Mesenchymal stem cell (in vitro differentiated cells and primary cell): ENCODE results near the gene CORO2B.

Experiments used
- DNase-seq: peaks from one replicate; pipeline ENCODE4 v3.0.0-alpha.2; 2013
- H2AFZ ChIP-seq: one replicate; pipeline ENCODE4 v1.6.1; 2013; ENCODE audit warnings: low read depth, mild to moderate bottlenecking, control low read depth, inconsistent platforms, low read length, moderate library complexity
- H2AK5ac ChIP-seq: 2 replicates; pipeline ENCODE4 v1.6.1; 2013; ENCODE audit warnings: low read length, moderate library complexity, mild to moderate bottlenecking, inconsistent platforms; ENCODE audit not compliant: severe bottlenecking
- H2BK120ac ChIP-seq: one replicate; pipeline ENCODE4 v1.6.1; 2013; ENCODE audit warnings: low read depth, mild to moderate bottlenecking, inconsistent platforms, low read length, moderate library complexity
- H2BK12ac ChIP-seq, 2 experiments: one replicate each; pipeline ENCODE4 v1.6.1; 2013; ENCODE audit warnings: inconsistent platforms in 2 of 2, low read length in 2 of 2, mild to moderate bottlenecking in 2 of 2, moderate library complexity in 2 of 2, control low read depth in 1 of 2
- H2BK15ac ChIP-seq: one replicate; pipeline ENCODE4 v1.6.1; 2013; ENCODE audit warnings: mild to moderate bottlenecking, low read depth, inconsistent platforms; ENCODE audit not compliant: poor library complexity, severe bottlenecking
- H2BK5ac ChIP-seq: 2 replicates; pipeline ENCODE4 v1.6.1; 2013; ENCODE audit warnings: low read depth, mild to moderate bottlenecking, low read length, control low read depth, inconsistent platforms; ENCODE audit not compliant: poor library complexity, severe bottlenecking
- H3K14ac ChIP-seq, 2 experiments: one replicate each; pipeline ENCODE4 v1.6.1; 2013; ENCODE audit warnings: inconsistent platforms in 2 of 2, low read length in 2 of 2, control low read depth in 1 of 2, mild to moderate bottlenecking in 1 of 2, moderate library complexity in 1 of 2
- H3K18ac ChIP-seq, 2 experiments: one replicate each; pipeline ENCODE4 v1.6.1; 2013; ENCODE audit warnings: inconsistent platforms in 2 of 2, low read length in 2 of 2, control low read depth in 1 of 2, low read depth in 1 of 2, mild to moderate bottlenecking in 1 of 2
- H3K23ac ChIP-seq, 2 experiments: one replicate each; pipeline ENCODE4 v1.6.1; 2013; ENCODE audit warnings: inconsistent platforms in 2 of 2, low read length in 2 of 2, mild to moderate bottlenecking in 2 of 2, moderate library complexity in 2 of 2, control low read depth in 1 of 2
- H3K27ac ChIP-seq: 2 replicates; pipeline ENCODE4 v1.5.1; 2013; ENCODE audit warnings: mild to moderate bottlenecking, moderate library complexity, low read length, control low read depth, inconsistent platforms; ENCODE audit not compliant: poor library complexity, severe bottlenecking
- H3K27me3 ChIP-seq, 2 experiments: 2 replicates each; pipeline versions ENCODE4 v1.6.1 to v1.7.0; 2013; ENCODE audit warnings: low read length in 2 of 2, mild to moderate bottlenecking in 2 of 2, moderate library complexity in 2 of 2, control low read depth in 1 of 2, inconsistent platforms in 1 of 2; ENCODE audit not compliant: control insufficient read depth in 1 of 2, insufficient read depth in 1 of 2
- H3K36me3 ChIP-seq, 2 experiments: 2 replicates each; pipeline versions ENCODE4 v1.6.1 to v1.7.0; 2013; ENCODE audit warnings: low read length in 2 of 2, control low read depth in 1 of 2, inconsistent platforms in 1 of 2, low read depth in 1 of 2, mild to moderate bottlenecking in 1 of 2; ENCODE audit not compliant: insufficient read depth in 2 of 2, control insufficient read depth in 1 of 2
- H3K4ac ChIP-seq, 2 experiments: one replicate each; pipeline ENCODE4 v1.6.1; 2013; ENCODE audit warnings: inconsistent platforms in 2 of 2, low read length in 2 of 2, mild to moderate bottlenecking in 2 of 2, moderate library complexity in 2 of 2, control low read depth in 1 of 2, low read depth in 1 of 2
- H3K4me1 ChIP-seq: 2 replicates; pipeline ENCODE4 v1.6.1; 2013; ENCODE audit warnings: low read depth, low read length, control low read depth; ENCODE audit not compliant: control insufficient read depth, insufficient read depth
- H3K4me2 ChIP-seq: 2 replicates; pipeline ENCODE4 v1.6.1; 2013; ENCODE audit warnings: low read length, mild to moderate bottlenecking, inconsistent platforms; ENCODE audit not compliant: poor library complexity, severe bottlenecking
- H3K4me3 ChIP-seq, 2 experiments: 2 replicates each; pipeline versions ENCODE4 v1.5.1 to v1.7.0; 2013; ENCODE audit warnings: low read length in 2 of 2, mild to moderate bottlenecking in 2 of 2, control low read depth in 1 of 2, low read depth in 1 of 2; ENCODE audit not compliant: insufficient read depth in 1 of 2
- H3K79me1 ChIP-seq: replicated peaks from 2 replicates; pipeline ENCODE4 v1.6.1; 2013; ENCODE audit warnings: mild to moderate bottlenecking, control low read depth, low read length, inconsistent platforms; ENCODE audit not compliant: poor library complexity, severe bottlenecking
- H3K9ac ChIP-seq: 2 replicates; pipeline ENCODE4 v1.7.0; 2013; ENCODE audit warnings: mild to moderate bottlenecking, low read length, moderate library complexity
- H3K9me3 ChIP-seq: 2 replicates; pipeline ENCODE4 v1.7.0; 2013; ENCODE audit warnings: mild to moderate bottlenecking, low read length; ENCODE audit not compliant: control insufficient read depth
- H4K8ac ChIP-seq: one replicate; pipeline ENCODE4 v1.6.1; 2013; ENCODE audit warnings: inconsistent platforms, mild to moderate bottlenecking, low read length, moderate library complexity
- H4K91ac ChIP-seq: one replicate; pipeline ENCODE4 v1.6.1; 2013; ENCODE audit warnings: mild to moderate bottlenecking, low read length, inconsistent platforms
- WGBS: methylation state at CpG from one replicate; pipeline ENCODE4 v1.1.7; 2013; ENCODE audit warnings: mixed read lengths; 5-methylcytosine and 5-hydroxymethylcytosine counted together

CORO2B gene

DNA sequence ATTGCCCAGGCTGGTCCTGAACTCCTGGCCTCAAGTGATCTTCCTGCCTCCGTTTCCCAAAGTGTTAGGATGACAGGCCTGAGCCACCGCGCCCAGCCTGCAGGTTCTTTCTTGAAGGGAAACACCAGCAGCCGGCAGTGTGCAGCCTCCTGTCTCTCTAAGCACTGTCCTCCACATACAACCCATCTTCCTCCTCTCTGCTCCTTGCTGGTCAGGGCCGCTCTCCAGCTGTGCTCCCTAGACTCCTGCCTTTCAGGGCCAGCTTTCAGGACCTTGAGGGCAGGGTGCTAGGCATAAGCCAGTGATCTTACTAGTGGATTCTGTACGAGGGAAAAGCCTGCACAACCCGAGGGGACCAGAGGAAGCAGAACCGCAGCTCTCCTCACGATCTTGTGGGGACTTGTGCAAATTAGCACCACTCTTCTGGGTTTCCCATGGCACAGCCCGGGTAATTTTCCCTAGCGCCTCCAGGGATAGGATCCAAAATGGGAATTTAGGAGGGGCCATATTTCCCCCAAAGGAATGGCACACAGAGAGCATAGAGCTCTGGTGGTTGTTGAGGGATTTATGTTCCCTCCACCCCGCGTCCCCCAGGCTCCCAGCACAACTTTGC, 18.2 kb upstream of the CORO2B start:
- Histone ChIP-seq H3K9ac (no peak overlapping the region), H3K18ac (no peak overlapping the region), H2BK12ac (no peak overlapping the region), H2BK120ac (no peak overlapping the region), H3K4ac (no peak overlapping the region), H3K14ac (no peak overlapping the region), H2AFZ (no peak overlapping the region), H3K79me1 (no peaks in the 10 kb centered on the region), H2BK5ac (no peak overlapping the region), H4K8ac (no peak overlapping the region), H2BK15ac (no peak overlapping the region), H3K4me2 (no peak overlapping the region), H2AK5ac (no peak overlapping the region), H3K36me3 (no peaks in the 10 kb centered on the region), H3K23ac (no peak overlapping the region), H3K4me3 (no peak overlapping the region), H3K27me3 (peaks cover 0 to 8% of the 10 kb centered on the region in 2 experiments), H3K27ac (no peak overlapping the region), H4K91ac (no peak overlapping the region), H3K9me3 (no peaks in the 10 kb centered on the region), H3K4me1 (peaks cover 24% of the 10 kb centered on the region)
- DNase-seq = no peak
- WGBS = 80% methylated on average over 11 of the region's 13 CpGs

DNA sequence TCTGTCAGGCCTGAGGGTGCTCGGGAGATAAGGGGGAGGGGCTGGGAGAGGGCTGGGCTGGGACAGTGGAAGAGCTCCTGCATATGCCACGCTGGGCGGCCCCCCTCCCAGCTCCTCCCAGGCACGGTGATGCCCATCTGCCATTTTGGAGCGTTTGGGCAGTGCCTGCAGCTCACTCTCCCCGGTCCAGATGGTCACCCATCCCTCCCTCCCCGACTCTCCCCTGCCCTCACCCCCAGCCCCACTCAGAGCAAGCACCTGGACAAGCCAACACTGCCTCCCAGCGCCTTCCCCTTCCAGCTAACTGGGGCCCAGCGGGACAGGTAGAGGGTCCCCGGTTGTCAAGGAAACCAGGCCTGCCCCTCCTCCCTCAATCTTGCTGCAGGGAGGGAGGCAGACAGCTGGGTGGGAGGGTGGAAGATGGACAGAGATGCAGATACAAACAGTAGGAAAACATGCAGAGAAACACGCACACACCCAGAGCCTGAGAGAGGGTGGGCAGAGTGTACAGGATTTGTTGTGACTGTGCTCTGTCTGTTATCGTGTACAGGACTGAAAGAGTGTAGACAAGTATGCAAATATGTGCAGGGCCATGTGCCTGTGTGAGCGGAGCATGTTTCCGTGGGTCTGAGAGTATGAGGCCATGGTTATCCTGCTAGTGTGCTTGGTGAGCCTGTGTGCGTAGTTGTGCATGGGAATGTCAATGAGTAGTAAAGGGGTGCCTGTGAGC, 17.5 kb upstream of the CORO2B start:
- WGBS = 74% methylated on average over 14 of the region's 15 CpGs
- H2BK15ac ChIP-seq = no peak overlapping the region
- peaks cover 0 to 4% of the 10 kb centered on the region in 2 experiments for H3K27me3 ChIP-seq

DNA sequence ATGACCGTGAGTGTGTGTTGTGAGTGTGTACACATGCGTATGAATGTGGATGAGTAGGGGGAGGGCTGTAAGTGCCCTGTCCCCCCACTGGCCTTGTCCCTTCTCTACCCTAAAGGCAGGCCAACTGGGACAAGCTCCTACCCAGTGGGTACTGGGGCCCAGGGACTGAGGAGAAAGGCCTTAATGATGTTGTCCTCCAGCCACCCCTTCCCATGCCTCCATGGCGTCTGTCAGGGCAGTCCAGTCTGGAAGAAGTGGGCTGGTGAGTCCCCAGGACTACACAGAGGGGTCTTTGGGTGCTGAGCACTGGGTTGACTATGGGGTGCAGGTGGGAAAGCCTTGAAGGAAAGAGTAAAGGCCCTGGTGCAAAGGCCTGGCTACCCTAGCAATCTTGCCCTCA, 16.9 kb upstream of the CORO2B start:
- Histone ChIP-seq H2BK5ac (no peak overlapping the region), H2BK12ac (peak overlapping the region in 1 of 2 experiments; percentile 0), H2AK5ac (peak overlapping the region; percentile 36), H3K79me1 (no peaks in the 10 kb centered on the region), H3K14ac (no peak overlapping the region), H2BK120ac (no peak overlapping the region), H3K4me2 (no peak overlapping the region), H4K91ac (no peak overlapping the region), H3K4ac (no peak overlapping the region), H3K9ac (no peak overlapping the region), H4K8ac (peak overlapping the region; percentile 19), H3K9me3 (no peaks in the 10 kb centered on the region), H3K4me3 (no peak overlapping the region), H3K18ac (no peak overlapping the region), H3K23ac (no peak overlapping the region), H3K4me1 (peaks cover 27% of the 10 kb centered on the region), H3K36me3 (no peaks in the 10 kb centered on the region), H3K27me3 (no peaks in the 10 kb centered on the region), H3K27ac (no peak overlapping the region), H2AFZ (no peak overlapping the region), H2BK15ac (no peak overlapping the region)
- no peak for DNase-seq
- 42% methylated on average over 2 of the region's 3 CpGs for WGBS

More for the DNA sequence above, 17.5 kb upstream of the CORO2B start:
- no peak overlapping the region for H2AK5ac ChIP-seq
- no peak overlapping the region for H3K18ac ChIP-seq
- no peak overlapping the region for H2BK5ac ChIP-seq
- peak overlapping the region; percentile 19 for H4K8ac ChIP-seq
- peak overlapping the region in 1 of 2 experiments; percentile 0 for H2BK12ac ChIP-seq
- DNase-seq = no peak
- H3K4me3 ChIP-seq = no peak overlapping the region
- H3K27ac ChIP-seq = no peak overlapping the region
- no peak overlapping the region for H3K14ac ChIP-seq
- no peak overlapping the region for H3K4me2 ChIP-seq
- H3K36me3 ChIP-seq = no peaks in the 10 kb centered on the region
- H4K91ac ChIP-seq = no peak overlapping the region
- H3K79me1 ChIP-seq = no peaks in the 10 kb centered on the region
- no peak overlapping the region for H2AFZ ChIP-seq
- H3K4me1 ChIP-seq = peaks cover 27% of the 10 kb centered on the region
- H3K9ac ChIP-seq = no peak overlapping the region
- no peak overlapping the region for H3K23ac ChIP-seq
- H3K4ac ChIP-seq = no peak overlapping the region
- H3K9me3 ChIP-seq = no peaks in the 10 kb centered on the region
- H2BK120ac ChIP-seq = no peak overlapping the region

GRCh38 chr15:68564173-68564572, 14.6 kb upstream of the CORO2B start:
- Histone ChIP-seq H2AK5ac (no peak overlapping the region), H3K9me3 (no peaks in the 10 kb centered on the region), H2BK5ac (no peak overlapping the region), H4K8ac (no peak overlapping the region), H3K14ac (no peak overlapping the region), H3K36me3 (no peaks in the 10 kb centered on the region), H4K91ac (no peak overlapping the region), H3K27ac (no peak overlapping the region), H2AFZ (no peak overlapping the region), H2BK12ac (no peak overlapping the region), H3K4ac (no peak overlapping the region), H3K9ac (no peak overlapping the region), H3K4me3 (no peak overlapping the region), H3K23ac (no peak overlapping the region), H3K18ac (no peak overlapping the region), H2BK120ac (no peak overlapping the region), H3K4me1 (peaks cover 12% of the 10 kb centered on the region), H3K79me1 (no peaks in the 10 kb centered on the region), H3K27me3 (no peaks in the 10 kb centered on the region), H3K4me2 (no peak overlapping the region), H2BK15ac (no peak overlapping the region)
- WGBS = 91% methylated on average over 5 of the region's 5 CpGs
- no peak for DNase-seq
